HCT116 (cell line): Measurements from ENCODE around the gene MARS1.

Source experiments
- CEBPB ChIP-seq: IDR thresholded peaks from 2 replicates; pipeline ENCODE4 v1.6.1; 2012; ENCODE audit warnings: low read depth
- CTCF ChIP-seq, 3 experiments: fragments of 200-600 bp in 1 of 3; sonication (generic) in 1 of 3; IDR thresholded peaks in 2 of 3; conservative IDR thresholded peaks in 1 of 3; 2 replicates each; pipeline ENCODE4 v1.5.1; 2012 to 2017; ENCODE audit warnings: low read depth in 2 of 3, low read length in 2 of 3, antibody characterized with exemption in 1 of 3, borderline replicate concordance in 1 of 3, control low read depth in 1 of 3, mild to moderate bottlenecking in 1 of 3, mixed read lengths in 1 of 3, mixed run types in 1 of 3, moderate library complexity in 1 of 3; ENCODE audit not compliant: insufficient read depth in 1 of 3
- SRF ChIP-seq: IDR thresholded peaks from 2 replicates; pipeline ENCODE4 v1.6.1; 2012; ENCODE audit warnings: low read depth

- TF ChIP-seq SRF (no peak), CEBPB (no peak), CTCF (IDR thresholded peaks at IDR 0.05 in 2 of 3, conservative IDR thresholded peaks at IDR 0.05 in 1 of 3; ENCODE audit: borderline replicate concordance in 1 of 3, insufficient read depth in 1 of 3, low read depth in 2 of 3, low read length in 2 of 3) (no peak)
These were observed 9.6 kb downstream of the MARS1 start for GRCh38 chr12:57497223-57498131.
